Measurements from ENCODE around the gene MGLL. TPM values are rescaled to one million over a fixed set of nuclear protein-coding genes. Genes with fewer than 3 reads are reported as not detected.

MGLL gene
- total and polyA plus RNA-seq, 9 of the 15 experiments (the other 6 are each of a cell fraction or from before 2014, with no cell fraction given), result 0.12 to 0.32 (median 0.18) TPM; not detected in 6

- no peak for TF ChIP-seq CTCF (IDR thresholded peaks at IDR 0.05 in 2 of 3, conservative IDR thresholded peaks at IDR 0.05 in 1 of 3; ENCODE audit: insufficient read depth in 2 of 3, low read depth in 1 of 3, low read length in 3 of 3)
Measured at GRCh38 chr3:127731546-127732289, 90.6 kb downstream of the MGLL start (continued).

GRCh38 chr3:127730666-127731295, 91.5 kb downstream of the MGLL start:
- DNase-seq (ENCODE audit: extremely low read depth in 1 of 4, low spot score in 3 of 4) (no peak), ATAC-seq (no peak), FAIRE-seq (no peak)
- no peak overlapping the region for H3K4me2 ChIP-seq (ENCODE audit: insufficient read depth, low read length)
- no peak overlapping the region for H2AFZ ChIP-seq (ENCODE audit: low read depth, low read length)
- H3K36me3 ChIP-seq (ENCODE audit: control insufficient read depth, insufficient read depth, low read length), result no peaks in the 10 kb centered on the region
- H3K79me2 ChIP-seq (ENCODE audit: control insufficient read depth, insufficient read depth, low read length), result no peaks in the 10 kb centered on the region
- BruUV-seq (replicated peaks), result no TSS peak
- H3K27me3 ChIP-seq (ENCODE audit: control insufficient read depth in 2 of 2, insufficient read depth in 2 of 2, low read length in 2 of 2), result peaks cover 0 to 10% of the 10 kb centered on the region in 2 experiments; a peak in 2 of 5 replicates
- no peaks in the 10 kb centered on the region for H4K20me1 ChIP-seq (replicated peaks; ENCODE audit: control insufficient read depth, insufficient read depth, low read length)
- no peak overlapping the region for H3K27ac ChIP-seq (ENCODE audit: extremely low read depth, low read depth, low read length)
- in situ Hi-C loops (cut with MboI), result no loop called here
- intact Hi-C loops (cut with micrococcal nuclease), result no loop called here
- H3K4me3 ChIP-seq, result no peak overlapping the region
- ChIA-PET POLR2A (interaction anchor here (0.8 kb wide), 1 partner anchor 779 kb away, joined by 4 read pairs; no protein-coding TSS in a partner anchor), CTCF (ENCODE audit: low intra/inter-chr PET ratio) (no interaction called here)
- 20% methylated on average over 6 of the region's 6 CpGs for WGBS (ENCODE audit: insufficient coverage, low coverage, missing lambda C conversion rate)
- no peaks in the 10 kb centered on the region for H3K9me1 ChIP-seq (ENCODE audit: control insufficient read depth, insufficient read depth, low read length)
- H3K9ac ChIP-seq (ENCODE audit: insufficient read depth in 1 of 2, low read depth in 2 of 2, low read length in 2 of 2), result no peak overlapping the region
- no peaks in the 10 kb centered on the region for H3K9me3 ChIP-seq (replicated peaks; ENCODE audit: control insufficient read depth, insufficient read depth, low read depth, low read length)
- TF ChIP-seq CEBPG (CRISPR knock-in tag; IDR thresholded peaks at IDR 0.05) (no peak), CEBPG (tag; conservative IDR thresholded peaks at IDR 0.05 in 1 of 2, IDR thresholded peaks at IDR 0.05 in 1 of 2) (peak; percentile 34 to 38; a peak in 2 of 4 replicates), XRCC3 (IDR thresholded peaks at IDR 0.05) (no peak), ATF4 (CRISPR knock-in tag; IDR thresholded peaks at IDR 0.05) (0 out of 2 replicates have a peak, but pooled peaks have one; percentile 29)
- peaks cover 13 to 32% of the 10 kb centered on the region in 2 experiments; a peak in 4 of 5 replicates for H3K4me1 ChIP-seq (replicated peaks in 1 of 2; ENCODE audit: control insufficient read depth in 2 of 2, insufficient read depth in 2 of 2, low read length in 2 of 2)
